Measurements from ENCODE around the gene TBL1X.

DNA sequence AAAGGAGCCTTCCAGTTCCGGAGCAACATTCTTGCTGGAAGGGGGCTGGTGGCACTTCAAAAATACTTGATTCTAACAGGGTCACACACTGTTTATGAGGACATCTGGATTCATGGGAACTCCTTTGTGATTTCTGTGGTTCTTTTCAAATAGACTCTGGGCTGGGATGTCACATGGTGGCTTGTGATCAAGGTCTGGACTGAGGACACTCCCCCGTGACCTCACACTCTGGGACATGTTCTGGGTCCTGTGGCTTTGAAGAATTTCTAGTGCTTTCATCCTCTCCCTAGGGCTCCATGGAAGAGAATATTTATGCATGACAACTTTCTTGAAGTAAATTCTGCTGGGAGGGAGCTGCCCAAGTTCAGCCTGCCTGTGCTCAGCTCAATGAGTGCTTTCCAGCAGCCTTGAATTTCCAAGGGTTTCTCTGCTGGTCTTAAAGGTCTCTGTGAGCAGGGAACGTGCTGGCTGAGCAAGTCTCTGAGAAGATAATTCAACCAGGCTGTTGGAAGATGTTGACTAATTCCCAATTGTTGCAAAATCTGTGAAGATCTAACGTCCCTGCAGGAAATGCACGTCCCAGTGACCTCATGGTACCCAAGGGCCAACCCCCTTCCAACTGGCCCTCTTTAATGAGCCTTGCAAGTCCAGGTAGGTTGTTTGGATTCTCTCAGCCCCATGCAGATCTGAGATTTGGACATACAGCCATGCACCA is 264.5 kb downstream of the TBL1X start:
- TF ChIP-seq, protein P1, sequence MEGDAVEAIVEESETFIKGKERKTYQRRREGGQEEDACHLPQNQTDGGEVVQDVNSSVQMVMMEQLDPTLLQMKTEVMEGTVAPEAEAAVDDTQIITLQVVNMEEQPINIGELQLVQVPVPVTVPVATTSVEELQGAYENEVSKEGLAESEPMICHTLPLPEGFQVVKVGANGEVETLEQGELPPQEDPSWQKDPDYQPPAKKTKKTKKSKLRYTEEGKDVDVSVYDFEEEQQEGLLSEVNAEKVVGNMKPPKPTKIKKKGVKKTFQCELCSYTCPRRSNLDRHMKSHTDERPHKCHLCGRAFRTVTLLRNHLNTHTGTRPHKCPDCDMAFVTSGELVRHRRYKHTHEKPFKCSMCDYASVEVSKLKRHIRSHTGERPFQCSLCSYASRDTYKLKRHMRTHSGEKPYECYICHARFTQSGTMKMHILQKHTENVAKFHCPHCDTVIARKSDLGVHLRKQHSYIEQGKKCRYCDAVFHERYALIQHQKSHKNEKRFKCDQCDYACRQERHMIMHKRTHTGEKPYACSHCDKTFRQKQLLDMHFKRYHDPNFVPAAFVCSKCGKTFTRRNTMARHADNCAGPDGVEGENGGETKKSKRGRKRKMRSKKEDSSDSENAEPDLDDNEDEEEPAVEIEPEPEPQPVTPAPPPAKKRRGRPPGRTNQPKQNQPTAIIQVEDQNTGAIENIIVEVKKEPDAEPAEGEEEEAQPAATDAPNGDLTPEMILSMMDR (conservative IDR thresholded peaks at IDR 0.05; ENCODE audit: low read depth in 2 of 2): no peak
- TF ChIP-seq EZH2 (IDR thresholded peaks at IDR 0.05; ENCODE audit: low read depth, unreplicated experiment): no peak

Measured in GM23338 (cell line).